Raji (cell line): Measurements from ENCODE around the gene CHPT1.

Source experiments
- POLR2A ChIP-seq: IDR thresholded peaks from 2 replicates; pipeline ENCODE4 v1.6.1; 2011; ENCODE audit warnings: low read depth, low read length, control low read depth; ENCODE audit not compliant: insufficient read depth

The CHPT1 gene

GRCh38 chr12:101768781-101769180, 71.3 kb downstream of the CHPT1 start:
- TF ChIP-seq POLR2A = no peak

- no peak for TF ChIP-seq POLR2A
Observed at GRCh38 chr12:101769865-101770264, 72.4 kb downstream of the CHPT1 start.

- TF ChIP-seq POLR2A = no peak
Observed at GRCh38 chr12:101772012-101772775, 74.8 kb downstream of the CHPT1 start.

DNA sequence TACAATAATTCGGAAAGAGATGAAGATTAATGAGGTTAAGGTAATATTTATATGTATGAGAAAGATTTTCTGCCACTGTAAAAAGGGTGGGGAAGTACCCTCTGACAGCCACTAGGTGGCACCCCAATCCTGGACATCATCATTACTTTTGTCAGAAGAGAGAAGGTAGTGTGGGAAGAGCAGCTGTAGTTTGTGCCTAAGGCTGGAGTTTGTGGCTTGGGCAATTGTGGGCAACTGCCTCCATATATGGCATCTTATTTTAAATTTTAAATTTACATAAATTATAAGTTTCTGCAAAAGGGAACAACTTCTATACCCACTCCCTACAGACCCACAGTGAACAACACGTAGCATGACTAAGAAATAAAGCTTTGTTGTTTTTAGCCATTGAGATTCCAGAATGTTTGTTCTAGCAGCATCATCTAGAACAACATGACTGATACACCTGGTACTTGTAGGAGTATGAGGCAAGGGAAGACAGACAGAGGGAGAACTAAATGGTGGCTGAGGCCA, 76.3 kb downstream of the CHPT1 start:
- TF ChIP-seq POLR2A = no peak

- no peak for TF ChIP-seq POLR2A
Observed at GRCh38 chr12:101775816-101776215, 78.4 kb downstream of the CHPT1 start.

- TF ChIP-seq POLR2A = no peak
Observed at GRCh38 chr12:101777485-101777884, 80.0 kb downstream of the CHPT1 start.

GRCh38 chr12:101777978-101778377, 80.5 kb downstream of the CHPT1 start:
- TF ChIP-seq POLR2A = no peak
